ENCODE data around the gene MPHOSPH10.
"Not testable (repeated sequence)": the region's sequence is repeated elsewhere in the genome, so short reads cannot be mapped to it uniquely, and the experiment has no call there.

MPHOSPH10 gene

DNA sequence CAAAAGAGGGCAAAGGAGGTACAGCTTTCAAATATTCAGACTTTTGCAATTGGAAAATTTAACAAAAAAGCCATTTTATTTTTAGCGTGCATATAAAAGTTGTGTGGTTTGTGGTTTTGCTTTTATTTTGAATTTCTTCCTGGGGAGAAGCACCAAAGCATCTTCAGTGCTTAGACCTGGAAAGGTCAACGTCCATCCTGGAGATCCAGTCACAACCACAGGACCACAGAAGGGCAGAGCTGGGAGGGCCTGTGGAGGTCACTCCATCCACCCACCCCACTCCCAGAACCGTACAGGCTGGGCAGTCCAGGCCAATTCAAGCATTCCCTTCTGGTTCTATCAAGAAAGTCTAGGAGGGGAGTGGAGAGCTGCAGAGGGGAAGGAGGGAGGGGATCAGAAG lies 43.8 kb downstream of the MPHOSPH10 start:
- no peak for DNase-seq

DNA sequence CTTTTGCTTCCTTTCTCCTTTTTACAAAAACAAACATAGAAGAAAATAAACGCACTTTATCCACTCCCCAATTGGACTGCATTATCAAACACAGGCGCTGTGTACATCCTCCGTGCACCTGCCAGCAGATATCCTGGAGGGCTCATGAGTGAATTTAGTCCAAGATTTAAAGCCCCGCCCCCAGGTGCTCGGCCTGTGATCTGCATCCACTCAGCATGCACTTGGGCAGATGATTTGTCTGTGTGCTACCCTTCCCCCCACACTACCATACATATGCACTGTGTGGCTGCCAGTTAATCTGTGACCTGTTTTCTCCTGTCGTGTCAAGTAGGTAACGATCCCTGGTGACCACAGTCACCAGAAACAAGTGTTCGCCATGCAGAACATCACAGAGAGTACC lies 48.4 kb downstream of the MPHOSPH10 start:
- DNase-seq = not testable (repeated sequence)

DNA sequence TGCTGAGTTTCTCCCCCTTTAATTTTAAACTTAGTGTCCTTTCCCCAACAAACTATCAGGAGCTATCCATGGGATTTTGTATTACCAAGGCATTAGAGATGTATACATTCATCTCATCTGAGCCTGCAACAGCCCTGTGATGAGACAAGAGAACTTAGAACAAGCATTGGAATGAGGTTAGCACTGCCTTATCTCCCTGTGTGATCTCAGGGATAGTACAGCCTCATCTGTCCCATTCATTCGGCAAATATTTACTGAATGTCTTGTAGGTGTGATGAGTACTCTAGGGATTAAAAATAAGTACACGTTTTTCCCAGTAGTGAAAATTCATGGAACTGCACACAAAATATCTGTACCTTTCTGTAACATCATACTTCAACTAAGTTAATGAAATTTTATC lies 50.9 kb downstream of the MPHOSPH10 start:
- no peak for DNase-seq

DNA sequence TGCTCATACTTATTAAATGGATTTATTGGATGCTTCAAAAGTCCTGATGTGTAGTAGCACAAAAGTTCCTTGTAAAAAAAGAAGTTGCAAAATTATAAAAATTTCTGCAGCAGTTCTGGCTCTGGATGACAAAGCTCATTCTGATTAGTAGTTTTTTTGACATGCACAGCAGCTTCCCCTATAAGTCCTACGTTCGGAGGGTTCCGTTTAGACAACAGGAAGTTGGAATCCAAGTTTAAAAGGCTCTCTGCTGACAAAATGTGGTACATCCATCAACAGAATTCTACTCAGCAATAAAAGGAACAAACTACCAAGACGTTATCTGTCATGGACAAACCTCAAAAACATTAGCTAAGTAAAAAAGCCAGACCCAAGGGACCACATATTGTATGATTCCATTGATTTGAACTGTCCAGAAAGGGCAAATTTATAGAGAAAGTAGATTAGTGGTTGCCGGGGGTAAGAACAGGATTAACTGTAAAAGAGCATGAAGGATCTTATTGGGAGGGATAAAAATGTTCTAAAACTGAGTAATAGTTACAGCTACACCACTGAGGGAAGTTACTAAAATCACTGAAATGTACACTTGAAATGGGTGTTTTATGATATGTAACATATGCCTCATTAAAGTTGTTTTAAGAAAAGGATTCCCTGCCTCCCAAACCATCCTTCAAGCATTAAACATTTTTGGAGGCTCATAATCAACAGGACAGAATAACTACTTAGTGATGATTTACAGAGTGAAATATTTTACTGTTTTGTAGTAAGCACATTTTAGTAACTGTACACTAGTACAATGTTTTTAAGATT lies 53.1 kb downstream of the MPHOSPH10 start:
- not testable (repeated sequence) for DNase-seq

DNA sequence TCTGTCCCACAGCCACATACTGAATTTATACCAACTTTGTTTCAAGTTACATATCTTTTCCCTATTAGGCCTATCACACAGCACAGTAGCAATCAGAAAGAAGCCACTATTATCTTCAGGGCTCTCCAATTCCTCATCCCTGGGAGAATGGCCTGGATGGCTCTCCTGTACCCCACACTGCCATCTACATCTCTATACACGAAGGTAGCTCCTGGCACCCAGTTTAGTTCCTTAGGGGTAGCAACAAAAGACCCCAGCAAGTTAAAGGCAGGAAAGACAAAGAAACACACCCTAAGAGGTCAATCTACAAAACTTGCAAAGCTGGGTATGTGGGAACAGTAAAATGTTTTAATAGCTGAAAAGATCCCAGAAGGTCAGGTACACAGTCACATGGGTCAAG lies 56.5 kb downstream of the MPHOSPH10 start:
- DNase-seq = no peak

DNA sequence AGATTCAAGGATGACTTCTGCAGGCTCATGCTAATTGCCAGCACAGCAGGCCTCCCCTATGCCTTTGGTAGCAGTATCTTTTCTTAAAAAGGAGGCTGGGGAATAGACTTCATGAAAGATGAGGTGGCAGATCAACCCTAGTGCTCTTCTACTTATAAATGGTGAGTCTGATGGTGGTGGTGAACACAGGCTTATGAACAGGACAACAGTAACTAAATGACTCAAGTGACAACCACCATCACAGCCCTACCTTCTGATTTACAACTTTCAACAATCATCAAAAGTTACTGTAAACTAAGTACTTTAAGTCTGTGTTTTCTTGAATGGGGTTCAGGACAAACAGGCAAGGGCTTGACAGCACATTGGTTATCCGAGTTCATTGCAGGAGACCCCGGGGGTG lies 57.2 kb downstream of the MPHOSPH10 start:
- DNase-seq = no peak

DNA sequence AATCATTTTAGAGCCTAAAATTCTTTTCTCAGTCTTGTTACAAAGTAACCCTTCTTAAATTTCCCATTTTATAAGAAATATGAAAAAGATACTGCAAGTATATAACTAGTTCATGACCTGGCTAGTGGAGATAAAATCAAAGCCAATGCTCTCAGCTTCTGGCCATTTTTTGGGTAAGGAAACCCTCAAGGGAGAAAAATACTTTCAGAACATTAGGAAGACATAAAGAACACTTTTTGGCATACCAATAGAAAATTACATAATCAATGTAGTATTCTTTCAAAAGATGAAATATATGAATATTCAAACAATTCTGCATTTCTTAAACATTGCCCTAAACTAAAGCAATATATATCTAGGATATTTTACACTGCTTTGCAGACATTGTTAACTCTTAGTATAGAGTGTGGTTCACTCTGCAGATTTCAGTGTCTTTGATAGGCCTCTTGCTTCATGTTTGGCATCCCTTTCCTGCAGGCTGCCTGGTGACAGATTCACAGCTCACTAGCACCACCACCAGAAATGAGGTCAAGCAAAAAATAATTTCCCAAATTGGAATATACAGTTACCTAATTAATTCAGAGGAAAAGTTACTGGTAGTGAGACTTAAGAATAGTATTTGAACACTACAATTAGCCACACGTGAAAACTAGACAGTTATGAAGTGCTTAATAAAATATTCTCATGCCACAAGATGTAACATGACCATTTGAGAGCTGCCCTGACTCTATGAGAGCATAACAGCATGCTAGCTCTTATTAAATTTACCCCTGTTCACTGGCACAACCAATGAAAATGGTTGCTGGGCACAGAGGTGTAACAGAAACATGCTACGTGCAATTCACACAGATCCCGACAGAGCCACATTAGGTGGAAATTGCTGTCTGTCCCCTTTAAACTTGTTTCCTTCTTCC lies 60.5 kb downstream of the MPHOSPH10 start:
- no peak for DNase-seq

DNA sequence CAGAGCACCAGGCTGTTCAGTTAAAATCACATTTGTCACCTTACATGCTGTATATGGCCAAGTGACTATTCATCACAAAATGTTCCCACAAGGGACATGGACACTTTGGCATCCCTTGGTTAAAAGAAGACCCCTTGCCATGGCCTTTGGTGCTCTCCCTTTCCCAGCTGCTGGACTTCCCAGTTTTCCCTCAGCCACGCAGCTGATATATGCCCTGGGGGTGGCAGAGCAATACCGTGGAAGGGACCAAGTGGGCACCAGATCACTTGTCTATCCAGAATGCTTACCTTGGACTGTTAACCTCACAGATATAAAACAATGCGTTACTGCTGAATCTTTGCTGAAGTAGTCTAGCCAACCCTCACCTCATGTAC lies 61.1 kb downstream of the MPHOSPH10 start:
- no peak for DNase-seq

All from CD4-positive, alpha-beta T cell treated with Interleukin-15 for 1 hour (primary cell).